GM19395 (cell line): ENCODE measurements around the gene STC2.
"Not testable (repeated sequence)": the region's sequence is repeated elsewhere in the genome, so short reads cannot be mapped to it uniquely, and the experiment has no call there.

Experiments used
- ATAC-seq: cut with Tn5 transposase; IDR thresholded peaks from one replicate; pipeline ENCODE4 v1.9.1; 2021; ENCODE audit warnings: mild to moderate bottlenecking, moderate library complexity; ENCODE audit not compliant: unreplicated experiment

The STC2 gene

GRCh38 chr5:173296737-173297676 is 31.2 kb downstream of the STC2 start:
- ATAC-seq, result no peak

- ATAC-seq, result no peak
Observed at GRCh38 chr5:173295796-173296195, 32.4 kb downstream of the STC2 start.

GRCh38 chr5:173294673-173295320 is 33.4 kb downstream of the STC2 start:
- ATAC-seq, result no peak

- ATAC-seq, result peak; percentile 85
Observed at GRCh38 chr5:173293817-173294672, 34.2 kb downstream of the STC2 start.

- ATAC-seq, result no peak
Observed at GRCh38 chr5:173291722-173292658, 36.2 kb downstream of the STC2 start.

- ATAC-seq, result no peak
Observed at GRCh38 chr5:173290477-173291131, 37.6 kb downstream of the STC2 start.

- ATAC-seq, result no peak
Observed at GRCh38 chr5:173289372-173289771, 38.8 kb downstream of the STC2 start.

GRCh38 chr5:173288632-173289031 is 39.6 kb downstream of the STC2 start:
- no peak for ATAC-seq

- ATAC-seq, result no peak
Observed at GRCh38 chr5:173287086-173287485, 41.1 kb downstream of the STC2 start.

GRCh38 chr5:173284343-173284958 is 43.8 kb downstream of the STC2 start:
- not testable (repeated sequence) for ATAC-seq

- peak; percentile 71 for ATAC-seq
Observed at GRCh38 chr5:173283318-173284288, 44.6 kb downstream of the STC2 start.

GRCh38 chr5:173282916-173283315 is 45.3 kb downstream of the STC2 start:
- ATAC-seq, result no peak

- ATAC-seq, result no peak
Observed at GRCh38 chr5:173281910-173282309, 46.3 kb downstream of the STC2 start.

- ATAC-seq, result no peak
Observed at GRCh38 chr5:173279166-173279565, 49.0 kb downstream of the STC2 start.

GRCh38 chr5:173278641-173279040 is 49.6 kb downstream of the STC2 start:
- no peak for ATAC-seq

GRCh38 chr5:173278172-173278571 is 50.0 kb downstream of the STC2 start:
- ATAC-seq, result no peak

- no peak for ATAC-seq
Observed at GRCh38 chr5:173274771-173275170, 53.4 kb downstream of the STC2 start.

- ATAC-seq, result no peak
Observed at GRCh38 chr5:173271419-173271818, 56.8 kb downstream of the STC2 start.
